Ascending aorta (tissue), 2 donors: ENCODE data around the gene ARAP1. TPM values are rescaled to one million over a fixed set of nuclear protein-coding genes. Genes with fewer than 3 reads are reported as not detected.

Experiments
- DNase-seq, 2 donors: peaks; one replicate each; pipeline ENCODE4 v3.0.0-alpha.2; 2019; ENCODE audit warnings: low spot score in 2 of 2
- H3K27ac ChIP-seq, 2 donors: fragments of 200-600 bp; sonication (generic); one replicate each; pipeline ENCODE4 v1.5.1; 2016 to 2017; ENCODE audit warnings: mild to moderate bottlenecking in 1 of 2
- H3K27me3 ChIP-seq: fragments of 200-600 bp; sonication (generic); one replicate; pipeline ENCODE4 v1.5.1; 2017
- H3K36me3 ChIP-seq, 2 donors: fragments of 200-600 bp; sonication (generic); one replicate each; pipeline ENCODE4 v1.5.1; 2016
- H3K4me1 ChIP-seq, 2 donors: fragments of 200-600 bp; sonication (generic); one replicate each; pipeline ENCODE4 v1.5.1; 2016 to 2017; ENCODE audit warnings: mild to moderate bottlenecking in 1 of 2
- H3K4me3 ChIP-seq, 2 donors: fragments of 200-600 bp; sonication (generic); one replicate each; pipeline ENCODE4 v1.5.1; 2016 to 2017; ENCODE audit warnings: mild to moderate bottlenecking in 1 of 2
- H3K9me3 ChIP-seq, 2 donors: fragments of 200-600 bp; sonication (generic); one replicate each; pipeline ENCODE4 v1.5.1; 2016
- intact Hi-C: fragments of 100-400 bp; cut with DNase I; formaldehyde crosslinking; loops from one replicate; pipeline ENCODE4 v1.15.1; 2023
- total RNA-seq: library from RNA; depleted of rRNA; stranded (reverse); fragments of >200 nt; gene quantifications from one replicate; pipeline ENCODE4 v1.1.0, GENCODE V29; 2016
- TF ChIP-seq, protein P1 (sequence below), 3 experiments: fragments of 200-600 bp in 2 of 3; fragments of 450-650 bp in 1 of 3; sonication (generic) in 2 of 3; IDR thresholded peaks; one replicate each; pipeline ENCODE4 v1.5.1; 2016 to 2019; ENCODE audit warnings: antibody characterized with exemption in 3 of 3, mild to moderate bottlenecking in 1 of 3, moderate library complexity in 1 of 3

ARAP1 gene
- total RNA-seq, 1 donor from 2014 or later = 238 TPM

- Histone ChIP-seq H3K27ac (no peak overlapping the region), H3K36me3 (no peaks in the 10 kb centered on the region), H3K27me3 (no peaks in the 10 kb centered on the region), H3K4me3 (no peak overlapping the region), H3K9me3 (no peaks in the 10 kb centered on the region), H3K4me1 (peaks cover 8 to 29% of the 10 kb centered on the region in 2 donors)
- TF ChIP-seq, protein P1, sequence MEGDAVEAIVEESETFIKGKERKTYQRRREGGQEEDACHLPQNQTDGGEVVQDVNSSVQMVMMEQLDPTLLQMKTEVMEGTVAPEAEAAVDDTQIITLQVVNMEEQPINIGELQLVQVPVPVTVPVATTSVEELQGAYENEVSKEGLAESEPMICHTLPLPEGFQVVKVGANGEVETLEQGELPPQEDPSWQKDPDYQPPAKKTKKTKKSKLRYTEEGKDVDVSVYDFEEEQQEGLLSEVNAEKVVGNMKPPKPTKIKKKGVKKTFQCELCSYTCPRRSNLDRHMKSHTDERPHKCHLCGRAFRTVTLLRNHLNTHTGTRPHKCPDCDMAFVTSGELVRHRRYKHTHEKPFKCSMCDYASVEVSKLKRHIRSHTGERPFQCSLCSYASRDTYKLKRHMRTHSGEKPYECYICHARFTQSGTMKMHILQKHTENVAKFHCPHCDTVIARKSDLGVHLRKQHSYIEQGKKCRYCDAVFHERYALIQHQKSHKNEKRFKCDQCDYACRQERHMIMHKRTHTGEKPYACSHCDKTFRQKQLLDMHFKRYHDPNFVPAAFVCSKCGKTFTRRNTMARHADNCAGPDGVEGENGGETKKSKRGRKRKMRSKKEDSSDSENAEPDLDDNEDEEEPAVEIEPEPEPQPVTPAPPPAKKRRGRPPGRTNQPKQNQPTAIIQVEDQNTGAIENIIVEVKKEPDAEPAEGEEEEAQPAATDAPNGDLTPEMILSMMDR (IDR thresholded peaks at IDR 0.05) = no peak
- intact Hi-C loops = loop anchor here (5.0 kb wide), 1 partner anchor 52 kb away; no protein-coding TSS in a partner anchor
- no peak for DNase-seq
Observed at GRCh38 chr11:72778535-72779494, 26.6 kb upstream of the ARAP1 start.

DNA sequence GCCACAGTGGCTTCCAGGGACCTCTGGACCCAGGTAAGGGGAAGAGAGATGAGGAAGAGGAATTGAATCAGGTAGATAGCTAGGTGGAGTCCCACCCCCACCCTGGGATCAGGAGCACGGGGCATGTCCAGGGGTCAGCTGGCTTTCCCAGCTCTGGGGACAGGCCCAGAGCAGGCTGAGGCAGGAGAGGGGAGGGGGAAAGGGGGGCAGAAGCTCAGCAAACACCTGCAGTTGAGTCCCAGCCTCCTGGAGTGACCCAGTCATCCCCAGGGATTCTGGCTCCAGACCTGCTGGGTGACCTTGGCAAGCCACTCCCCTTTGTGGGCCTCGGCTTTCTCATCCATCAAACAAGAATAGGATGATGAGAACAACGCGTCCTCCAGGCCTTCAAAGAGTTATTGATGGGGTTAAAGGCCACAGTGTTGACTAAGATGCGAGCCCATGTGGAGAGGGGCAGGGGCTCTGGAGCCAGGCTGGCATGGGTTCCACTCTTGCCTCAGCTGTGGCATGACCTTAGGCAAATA is 25.6 kb upstream of the ARAP1 start:
- TF ChIP-seq, protein P1 (IDR thresholded peaks at IDR 0.05) = no peak
- no peaks in the 10 kb centered on the region for H3K27me3 ChIP-seq
- intact Hi-C loops = loop anchor here (5.0 kb wide), 1 partner anchor 51 kb away; no protein-coding TSS in a partner anchor
- DNase-seq = no peak
- no peaks in the 10 kb centered on the region for H3K9me3 ChIP-seq
- H3K4me3 ChIP-seq = no peak overlapping the region
- no peak overlapping the region for H3K27ac ChIP-seq
- peaks cover 8 to 30% of the 10 kb centered on the region in 2 donors for H3K4me1 ChIP-seq
- H3K36me3 ChIP-seq = no peaks in the 10 kb centered on the region

GRCh38 chr11:72776844-72777754 is 24.9 kb upstream of the ARAP1 start:
- Histone ChIP-seq H3K4me3 (no peak overlapping the region), H3K36me3 (no peaks in the 10 kb centered on the region), H3K9me3 (no peaks in the 10 kb centered on the region), H3K27me3 (no peaks in the 10 kb centered on the region), H3K4me1 (peaks cover 8 to 25% of the 10 kb centered on the region in 2 donors), H3K27ac (no peak overlapping the region)
- intact Hi-C loops = loop anchor here (5.0 kb wide), 1 partner anchor 50 kb away; no protein-coding TSS in a partner anchor
- TF ChIP-seq, protein P1 (IDR thresholded peaks at IDR 0.05) = no peak
- DNase-seq = no peak

GRCh38 chr11:72776117-72776843 is 24.1 kb upstream of the ARAP1 start:
- H3K36me3 ChIP-seq = no peaks in the 10 kb centered on the region
- DNase-seq = no peak
- no peaks in the 10 kb centered on the region for H3K9me3 ChIP-seq
- intact Hi-C loops = loop anchor here (5.0 kb wide), 1 partner anchor 49 kb away; no protein-coding TSS in a partner anchor
- H3K4me3 ChIP-seq = no peak overlapping the region
- no peaks in the 10 kb centered on the region for H3K27me3 ChIP-seq
- H3K4me1 ChIP-seq = peaks cover 8 to 22% of the 10 kb centered on the region in 2 donors
- no peak overlapping the region for H3K27ac ChIP-seq
- TF ChIP-seq, protein P1 (IDR thresholded peaks at IDR 0.05) = no peak
